Fibroblast of skin of left biceps (primary cell): ENCODE results near the gene EOGT.

ENCODE experiments used
- DNase-seq, 2 experiments: peaks; one replicate each; pipeline ENCODE4 v3.0.0-alpha.2; 2013; ENCODE audit warnings: low read depth in 2 of 2

The EOGT gene

GRCh38 chr3:69009559-69010410, 3.7 kb downstream of the EOGT start:
- DNase-seq, result peak; percentile 72 to 73

- DNase-seq, result no peak
Measured at GRCh38 chr3:69008980-69009379, 4.5 kb downstream of the EOGT start.

DNA sequence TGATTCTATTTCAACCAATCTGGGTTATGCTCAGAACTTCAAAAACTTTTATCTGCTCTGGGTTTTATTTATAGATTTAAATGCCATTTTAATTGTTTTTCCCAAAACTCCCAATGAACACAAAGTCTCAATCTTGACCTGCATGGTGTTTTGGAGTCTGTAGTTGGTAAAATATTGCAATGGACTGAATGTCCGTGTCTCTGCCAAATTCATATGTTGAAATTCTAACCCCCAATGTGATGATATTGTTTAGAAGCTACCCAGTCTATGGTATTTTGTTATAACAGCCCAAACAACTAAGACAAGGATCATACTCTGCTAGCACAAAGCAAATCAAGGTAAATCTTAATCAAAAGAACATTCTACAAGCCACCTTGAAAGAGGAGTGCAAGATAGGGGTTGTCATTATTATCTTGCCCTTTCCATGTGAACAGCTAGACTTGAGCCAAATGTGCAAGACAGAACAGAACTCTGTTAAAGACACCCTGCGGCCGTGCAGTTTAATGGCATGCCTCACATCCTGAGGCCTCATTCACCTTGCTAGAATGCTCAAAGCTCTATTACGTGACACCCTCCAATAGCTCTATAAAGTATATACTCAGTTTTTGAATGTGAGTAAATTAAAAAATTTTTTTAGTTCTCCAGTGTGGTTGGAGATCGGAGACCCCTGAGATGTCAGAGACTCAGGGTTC, 7.5 kb downstream of the EOGT start:
- DNase-seq, result no peak

DNA sequence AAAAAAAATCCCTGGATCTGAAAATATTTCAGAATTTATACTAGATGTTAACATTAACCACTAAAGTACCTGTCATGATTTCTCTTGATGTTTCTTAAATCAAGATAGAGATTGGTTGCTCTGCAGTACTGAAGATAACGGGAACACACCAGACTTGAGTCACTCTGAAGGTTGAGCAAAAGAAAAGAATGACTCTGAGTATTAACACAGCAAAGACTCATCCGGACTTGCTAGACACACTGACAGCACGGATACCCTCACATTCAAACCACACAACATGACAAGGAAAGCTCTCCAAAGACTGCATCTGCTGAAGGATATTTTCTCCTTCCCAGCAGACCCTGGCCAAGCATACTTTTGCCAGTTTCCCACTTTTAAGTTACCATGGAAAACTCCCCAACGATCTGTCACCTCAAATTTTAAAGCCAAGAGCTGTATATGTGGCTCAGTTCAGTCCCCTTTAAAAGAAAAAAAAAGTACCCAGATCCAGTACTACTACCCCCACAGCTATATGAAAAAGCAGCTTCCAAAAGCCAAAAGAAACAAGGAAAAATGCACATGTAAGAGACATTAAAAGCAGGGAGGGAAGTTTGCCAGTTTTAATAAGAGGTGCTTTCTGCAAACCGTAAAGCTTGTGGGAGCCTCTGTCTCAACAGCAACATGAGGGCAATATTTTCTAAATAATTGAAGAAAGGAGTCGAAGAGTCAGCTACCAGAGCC, 8.3 kb downstream of the EOGT start:
- peak in 1 of 2 experiments; percentile 12 for DNase-seq

- no peak for DNase-seq
Measured at GRCh38 chr3:69004138-69004537, 9.3 kb downstream of the EOGT start.

DNA sequence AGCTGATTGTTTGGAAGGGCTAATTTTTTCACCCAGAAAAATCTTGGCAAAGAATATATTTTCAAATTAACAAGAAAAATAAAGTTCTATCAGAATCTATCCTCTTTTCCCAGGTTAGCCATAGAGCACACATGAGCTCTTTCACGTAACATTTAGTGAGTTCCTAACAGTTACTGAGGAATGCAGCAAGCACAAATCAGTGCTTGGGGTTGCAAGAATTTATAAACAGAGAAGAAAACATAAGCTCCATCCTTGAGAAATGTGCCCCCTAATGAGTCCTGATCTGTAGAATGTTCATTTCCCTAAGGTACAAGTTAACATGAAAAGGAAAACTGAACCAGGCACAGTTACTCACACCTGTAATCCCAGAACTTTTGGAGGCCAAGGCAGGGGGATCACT, 13.9 kb downstream of the EOGT start:
- no peak for DNase-seq

GRCh38 chr3:68999158-68999557, 14.3 kb downstream of the EOGT start:
- DNase-seq, result no peak

DNA sequence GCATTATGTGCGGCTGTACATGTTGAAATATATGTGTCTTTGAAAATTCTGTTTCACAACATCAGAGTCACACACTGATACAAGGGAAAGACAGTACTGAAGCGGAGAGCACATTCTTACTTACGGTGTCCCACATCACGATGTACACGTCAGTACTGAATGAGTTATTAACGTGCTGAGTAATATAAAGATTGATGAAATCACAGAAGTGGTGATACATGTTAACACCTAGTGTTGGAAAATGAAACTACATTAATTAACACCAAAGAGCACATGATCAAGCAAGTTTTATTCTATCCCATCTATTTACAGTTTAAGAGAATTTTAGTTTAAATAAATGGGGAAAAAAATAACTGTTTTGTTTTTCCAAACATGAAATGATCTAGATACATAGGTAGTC, 15.6 kb downstream of the EOGT start:
- DNase-seq, result no peak

DNA sequence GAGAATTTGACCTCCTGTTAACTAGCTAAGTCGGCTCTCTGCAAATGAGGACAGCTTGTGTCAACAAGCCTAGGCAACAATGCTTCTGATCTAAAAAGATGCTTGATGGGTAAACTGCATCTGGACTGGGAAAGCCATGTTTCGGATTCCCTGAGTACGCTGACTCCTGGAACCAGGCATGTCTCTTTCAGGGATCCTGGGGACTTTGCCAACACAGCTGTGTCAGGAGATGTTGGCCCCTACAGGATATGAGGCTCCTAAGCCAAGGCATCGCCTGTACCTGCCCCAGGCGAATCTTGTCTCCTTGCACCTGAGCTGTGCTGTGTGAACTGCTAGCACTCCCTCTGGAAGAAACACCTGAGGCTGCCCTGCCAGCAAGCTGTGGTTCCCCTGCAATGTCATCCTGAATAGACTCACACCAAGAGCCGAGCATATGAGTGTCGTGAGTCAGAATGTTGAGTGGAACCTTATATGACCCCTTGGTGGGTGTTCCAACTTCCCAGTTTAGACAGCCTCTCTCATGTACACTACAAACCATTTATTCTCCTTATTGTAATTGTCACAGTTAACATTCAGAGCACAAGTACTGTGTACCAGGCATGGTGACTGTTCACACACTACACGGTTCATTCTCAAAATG, 17.0 kb downstream of the EOGT start:
- no peak for DNase-seq

DNA sequence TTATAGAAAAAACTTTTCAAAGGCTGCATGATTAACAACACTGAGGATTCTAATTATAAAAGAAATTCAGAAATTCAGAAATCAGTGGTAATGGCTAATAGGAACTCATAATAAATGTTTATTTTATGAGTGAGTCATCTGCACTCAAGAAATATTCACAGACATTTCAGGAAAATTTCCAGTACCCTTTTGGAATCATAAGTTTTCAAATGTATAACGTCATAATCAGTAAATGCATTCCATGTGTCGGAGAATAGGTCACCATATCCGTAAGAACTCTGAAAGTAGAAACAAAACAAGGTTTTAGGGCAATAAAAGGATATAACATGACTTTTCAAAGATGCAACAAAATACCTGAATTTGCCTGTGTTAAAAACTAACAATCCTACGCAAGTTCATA, 24.7 kb downstream of the EOGT start:
- DNase-seq, result peak; percentile 36 to 47

- DNase-seq, result no peak
Measured at GRCh38 chr3:68987322-68987721, 26.2 kb downstream of the EOGT start.

DNA sequence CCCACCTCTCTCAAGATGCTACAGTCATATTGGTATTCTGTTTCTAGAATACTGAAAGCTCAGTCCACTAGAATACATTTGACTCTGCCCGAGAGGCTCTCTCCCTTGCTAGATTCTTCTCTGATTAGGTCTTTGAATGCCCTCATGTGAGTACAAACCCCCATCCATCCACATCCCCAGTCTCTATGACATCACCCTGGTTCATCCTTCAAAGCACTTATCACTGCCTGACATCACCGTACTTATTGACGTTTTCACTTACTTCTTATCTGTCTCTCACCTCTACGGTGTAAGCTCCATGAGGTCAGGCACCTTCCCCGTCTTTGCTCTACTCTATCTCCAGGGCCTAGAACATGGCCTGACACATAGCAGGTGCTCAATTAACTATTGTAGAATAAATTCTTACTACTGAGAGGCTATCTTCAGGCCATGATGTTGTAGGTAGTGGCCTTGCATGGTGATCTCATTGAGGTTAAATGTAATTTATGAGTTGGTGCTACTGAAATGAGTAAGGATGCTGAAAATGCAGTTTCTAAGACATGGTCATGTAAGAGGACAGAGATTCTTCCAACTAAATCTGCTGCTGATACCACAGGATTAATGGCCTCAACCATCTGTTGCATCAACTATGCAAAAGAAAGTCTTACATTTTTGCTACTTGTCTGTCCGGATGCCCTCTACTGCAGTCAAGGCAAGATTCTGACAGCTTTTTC, 26.8 kb downstream of the EOGT start:
- no peak for DNase-seq

DNA sequence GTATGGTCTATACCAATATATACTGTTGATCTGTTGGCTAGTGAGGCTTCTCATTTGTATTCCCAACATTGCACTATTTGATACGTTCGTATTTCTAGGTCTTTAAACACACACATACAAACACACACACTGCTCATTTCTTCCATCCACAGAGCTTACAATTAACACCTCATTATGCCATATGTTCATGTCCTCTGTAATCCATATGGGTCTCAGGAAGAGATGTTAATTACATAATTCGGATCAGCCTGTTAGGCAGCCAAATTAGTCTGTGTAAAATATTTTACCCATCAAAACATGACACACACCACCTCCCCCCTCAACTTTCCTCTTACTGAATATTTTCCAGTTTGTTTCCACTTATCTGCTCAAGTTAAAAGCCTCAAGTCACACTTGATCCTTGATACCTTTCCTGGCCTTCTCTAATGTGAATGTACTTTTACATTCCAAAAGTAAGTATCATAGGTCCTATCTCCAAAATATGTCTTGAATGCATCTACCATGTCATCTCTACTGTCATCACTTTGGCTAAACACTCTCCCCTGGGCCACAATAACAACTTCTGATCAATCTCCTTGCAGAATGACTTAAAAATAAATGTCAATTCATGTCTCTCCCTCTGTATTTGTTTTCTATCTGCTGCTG, 28.2 kb downstream of the EOGT start:
- no peak for DNase-seq

DNA sequence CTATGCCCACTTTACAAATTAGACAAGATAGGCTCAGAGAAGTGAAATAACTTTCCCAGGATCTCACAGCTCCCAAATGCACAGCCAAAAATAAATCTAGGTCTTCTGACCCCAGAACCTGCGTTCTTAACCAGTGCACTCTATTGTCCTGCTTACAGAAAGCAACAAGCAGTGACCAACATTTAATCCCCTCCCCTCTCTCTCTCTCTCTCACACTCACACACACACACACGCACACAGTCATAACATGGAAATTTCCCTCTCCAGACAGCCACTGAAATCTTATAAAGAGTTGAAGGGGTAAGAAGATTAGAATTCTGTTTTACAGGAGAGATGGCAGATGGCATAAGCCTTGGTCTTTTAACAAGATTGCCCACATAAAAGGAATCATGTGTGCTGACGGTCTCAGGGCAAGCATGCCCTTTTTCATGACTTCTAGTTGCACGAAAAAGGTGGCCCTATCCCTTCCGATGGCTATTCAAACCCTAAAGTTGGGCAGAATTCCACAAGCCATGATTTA, 29.4 kb downstream of the EOGT start:
- DNase-seq, result no peak

GRCh38 chr3:68977486-68978167, 35.9 kb downstream of the EOGT start:
- no peak for DNase-seq

- DNase-seq, result no peak
Measured at GRCh38 chr3:68974711-68975110, 38.8 kb downstream of the EOGT start.

DNA sequence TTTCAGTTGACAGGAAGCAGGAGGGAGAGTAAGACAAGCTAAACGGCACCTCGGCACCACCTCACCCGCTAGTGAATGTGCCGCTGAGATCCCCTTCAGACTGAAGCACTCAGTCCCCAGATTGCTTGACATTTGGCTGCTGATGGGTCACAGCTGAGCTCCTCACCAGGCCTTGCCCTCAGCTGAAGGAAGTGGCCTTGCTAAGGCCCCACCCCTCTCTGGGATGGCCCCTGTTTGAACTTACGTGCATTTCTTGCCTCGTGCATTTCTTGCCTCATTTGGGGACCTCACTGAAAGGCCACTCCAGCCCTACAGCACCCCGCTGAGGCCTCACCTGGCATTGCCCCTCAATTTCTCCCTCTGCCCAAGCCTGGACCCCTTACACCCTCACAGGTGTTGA, 39.8 kb downstream of the EOGT start:
- DNase-seq, result no peak

DNA sequence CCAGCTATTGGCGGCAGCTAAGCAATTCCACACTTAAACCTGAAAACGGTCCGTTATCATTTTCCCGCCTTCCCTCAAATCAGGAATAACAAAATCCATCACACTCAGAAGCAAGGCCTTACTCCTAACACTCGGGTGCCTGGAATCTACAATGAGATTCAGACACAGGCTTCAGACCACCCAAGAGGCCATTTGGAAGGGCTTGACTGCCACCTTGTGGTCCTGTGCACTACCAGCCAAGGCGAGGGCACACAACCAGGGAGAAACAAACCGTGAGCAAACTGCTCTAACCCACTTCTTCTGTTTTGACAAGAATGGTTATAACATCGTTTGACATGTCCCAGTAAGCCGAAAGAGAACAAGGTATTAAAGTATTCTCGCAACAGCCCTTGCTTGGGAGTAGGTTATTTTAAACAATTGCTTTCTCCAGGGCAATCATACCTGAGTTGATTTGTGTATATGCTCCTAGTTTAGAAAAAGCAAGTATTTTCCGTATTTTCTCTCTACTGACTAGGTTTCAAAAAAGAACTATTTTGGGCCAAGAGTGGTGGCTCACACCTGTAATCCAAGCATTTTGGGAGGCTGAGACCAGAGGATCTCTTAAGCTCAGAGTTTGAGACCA, 41.0 kb downstream of the EOGT start:
- peak in 1 of 2 experiments; percentile 21 for DNase-seq

DNA sequence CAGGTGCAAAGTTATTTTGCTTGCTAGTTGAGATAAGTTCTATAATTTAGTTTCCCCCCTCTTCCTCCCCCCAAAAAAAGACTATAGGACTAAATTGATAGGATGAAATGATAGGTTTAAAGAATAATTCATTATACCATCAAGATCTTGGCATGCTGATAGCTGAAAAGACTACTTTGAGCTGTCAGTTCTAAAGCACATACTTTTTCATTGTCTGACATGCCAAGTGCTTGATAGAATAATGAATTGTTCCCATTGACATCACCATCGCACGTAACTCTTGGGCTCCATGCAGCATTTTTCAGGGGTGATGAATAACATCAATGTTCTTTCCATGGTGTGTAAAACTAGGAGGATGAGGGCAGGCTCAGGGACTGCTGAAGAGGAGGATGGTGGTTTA, 48.8 kb downstream of the EOGT start:
- no peak for DNase-seq

DNA sequence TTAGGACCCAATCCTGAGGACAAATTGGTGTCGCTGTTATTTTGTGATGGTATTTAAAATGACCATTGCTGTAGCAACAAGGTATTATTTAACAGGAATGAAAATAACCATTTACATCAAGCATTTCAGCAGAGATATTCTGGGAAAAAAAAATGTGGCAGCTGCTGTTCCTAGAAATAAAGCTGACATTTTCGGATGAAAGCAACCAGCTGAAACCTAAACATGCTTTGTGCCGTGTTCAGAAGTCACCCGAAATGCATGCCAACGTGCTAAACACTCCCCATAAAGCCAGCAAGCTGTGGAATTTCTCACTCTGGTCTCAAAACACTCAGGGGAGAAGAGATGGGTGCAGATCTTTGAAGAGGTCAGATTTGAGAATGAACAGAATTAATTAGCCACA, 49.6 kb downstream of the EOGT start:
- DNase-seq, result no peak
